RWPE1 (cell line): ENCODE results near the gene SEC23B.
"Not testable (repeated sequence)": the region's sequence is repeated elsewhere in the genome, so short reads cannot be mapped to it uniquely, and the experiment has no call there.

Experiments
- CTCF ChIA-PET: fragments of 350-600 bp; sonication (Branson Sonifier 250); formaldehyde crosslinking; extraction: SDS; loops from one replicate; lab custom pipeline; 2021; lab: Yijun Ruan, JAX
- POLR2A ChIA-PET: fragments of 400-600 bp; formaldehyde crosslinking; extraction: SDS; loops from one replicate; lab custom pipeline; 2020; ENCODE audit warnings: antibody characterized with exemption; ENCODE audit not compliant: low non-redundant PET; lab: Yijun Ruan, JAX
- DNase-seq: peaks from one replicate; pipeline ENCODE4 v3.0.0; 2012; ENCODE audit warnings: low spot score
- H3K27ac ChIP-seq: fragments of 450-650 bp; 2 replicates; pipeline ENCODE4 v1.5.1; 2017
- TF ChIP-seq, protein P1 (sequence below): fragments of 450-650 bp; conservative IDR thresholded peaks from 2 replicates; pipeline ENCODE4 v1.5.1; 2017; ENCODE audit warnings: low read depth, mild to moderate bottlenecking

The SEC23B gene

DNA sequence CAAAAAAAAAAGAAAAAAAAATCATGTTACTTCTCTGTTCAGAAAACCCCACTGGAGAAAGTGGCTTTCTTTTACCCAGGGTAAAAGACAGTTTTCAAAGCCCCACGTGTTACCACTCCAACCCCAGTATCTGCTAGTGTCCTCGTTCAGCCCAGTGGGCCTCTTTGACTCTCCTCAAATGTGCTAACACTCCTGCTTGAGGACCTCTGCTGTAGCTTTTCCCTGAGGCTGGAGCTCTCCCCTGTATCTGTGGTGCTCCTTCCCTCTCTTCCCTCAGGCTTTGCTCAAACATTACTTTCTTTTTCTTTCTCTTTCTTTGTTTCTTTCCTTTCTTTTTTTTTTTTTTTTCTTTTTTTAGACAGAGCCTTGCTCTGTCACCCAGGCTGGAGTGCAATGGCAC lies 15.3 kb downstream of the SEC23B start:
- peak overlapping the region; percentile 32 for H3K27ac ChIP-seq
- DNase-seq: no peak
- POLR2A ChIA-PET: interaction anchor here (0.7 kb wide), 1 partner anchor 8 kb away, joined by 3 read pairs; no protein-coding TSS in a partner anchor
- TF ChIP-seq, protein P1, sequence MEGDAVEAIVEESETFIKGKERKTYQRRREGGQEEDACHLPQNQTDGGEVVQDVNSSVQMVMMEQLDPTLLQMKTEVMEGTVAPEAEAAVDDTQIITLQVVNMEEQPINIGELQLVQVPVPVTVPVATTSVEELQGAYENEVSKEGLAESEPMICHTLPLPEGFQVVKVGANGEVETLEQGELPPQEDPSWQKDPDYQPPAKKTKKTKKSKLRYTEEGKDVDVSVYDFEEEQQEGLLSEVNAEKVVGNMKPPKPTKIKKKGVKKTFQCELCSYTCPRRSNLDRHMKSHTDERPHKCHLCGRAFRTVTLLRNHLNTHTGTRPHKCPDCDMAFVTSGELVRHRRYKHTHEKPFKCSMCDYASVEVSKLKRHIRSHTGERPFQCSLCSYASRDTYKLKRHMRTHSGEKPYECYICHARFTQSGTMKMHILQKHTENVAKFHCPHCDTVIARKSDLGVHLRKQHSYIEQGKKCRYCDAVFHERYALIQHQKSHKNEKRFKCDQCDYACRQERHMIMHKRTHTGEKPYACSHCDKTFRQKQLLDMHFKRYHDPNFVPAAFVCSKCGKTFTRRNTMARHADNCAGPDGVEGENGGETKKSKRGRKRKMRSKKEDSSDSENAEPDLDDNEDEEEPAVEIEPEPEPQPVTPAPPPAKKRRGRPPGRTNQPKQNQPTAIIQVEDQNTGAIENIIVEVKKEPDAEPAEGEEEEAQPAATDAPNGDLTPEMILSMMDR: no peak
- CTCF ChIA-PET: interaction anchor here (1.0 kb wide), 1 partner anchor 42 kb away, joined by 3 read pairs; no protein-coding TSS in a partner anchor

DNA sequence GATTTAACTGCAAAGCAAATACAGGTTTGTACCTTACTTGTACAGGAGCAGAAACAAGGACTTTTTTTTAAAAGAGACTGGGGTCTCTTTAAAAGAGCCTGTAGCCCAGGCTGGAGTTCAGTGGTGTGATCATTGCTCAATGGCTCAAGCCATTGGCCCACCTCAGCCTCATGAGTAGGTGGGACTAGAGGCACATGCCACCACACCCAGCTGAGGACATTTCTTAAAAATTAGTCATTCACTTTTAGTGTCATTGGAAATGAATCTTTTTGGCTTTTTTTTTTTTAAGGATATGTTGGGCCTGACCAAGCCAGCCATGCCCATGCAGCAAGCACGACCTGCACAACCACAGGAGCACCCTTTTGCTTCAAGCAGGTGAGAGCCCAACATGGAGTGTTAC lies 16.9 kb downstream of the SEC23B start:
- peak; percentile 44 for DNase-seq
- H3K27ac ChIP-seq: peak overlapping the region; percentile 50; the same call in 1 of the 2 replicates
- TF ChIP-seq, protein P1: no peak
- ChIA-PET POLR2A (no interaction called here), CTCF (no interaction called here)

DNA sequence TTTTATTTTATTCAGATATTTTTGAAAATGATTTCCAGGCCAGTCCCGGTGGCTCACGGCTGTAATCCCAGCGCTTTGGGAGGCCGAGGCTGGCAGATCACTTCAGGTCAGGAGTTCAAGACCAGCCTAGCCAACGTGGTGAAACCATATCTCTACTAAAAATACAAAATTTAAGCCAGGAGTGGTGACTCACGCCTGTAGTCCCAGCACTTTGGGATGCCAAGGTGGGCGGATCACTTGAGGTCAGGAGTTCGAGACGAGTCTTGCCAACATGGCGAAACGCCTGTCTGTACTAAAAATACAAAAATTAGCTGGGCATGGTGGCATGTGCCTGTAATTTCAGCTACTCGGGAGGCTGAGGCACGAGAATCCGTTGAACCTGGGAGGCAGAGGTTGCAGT lies 19.0 kb downstream of the SEC23B start:
- CTCF ChIA-PET, POLR2A ChIA-PET, H3K27ac ChIP-seq: not testable (repeated sequence)

DNA sequence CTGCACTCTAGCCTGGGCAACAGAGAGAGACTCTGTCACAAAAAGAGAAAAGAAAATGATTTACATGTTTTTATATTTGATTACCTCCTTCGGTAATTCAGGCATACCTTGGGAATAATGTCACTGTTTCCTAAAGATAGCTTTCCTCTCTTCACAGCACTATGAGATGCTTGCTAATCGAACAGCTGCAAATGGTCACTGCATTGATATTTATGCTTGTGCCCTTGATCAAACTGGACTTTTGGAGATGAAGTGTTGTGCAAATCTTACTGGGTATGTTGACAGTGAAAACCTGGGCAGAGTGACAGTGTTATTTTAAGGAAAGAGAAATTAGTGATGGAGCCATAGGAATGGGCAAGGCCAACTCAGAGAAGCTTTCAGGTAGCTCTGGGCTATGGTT lies 19.6 kb downstream of the SEC23B start:
- POLR2A ChIA-PET: no interaction called here
- CTCF ChIA-PET: no interaction called here

More for the DNA sequence above, 19.0 kb downstream of the SEC23B start:
- not testable (repeated sequence) for DNase-seq

DNA sequence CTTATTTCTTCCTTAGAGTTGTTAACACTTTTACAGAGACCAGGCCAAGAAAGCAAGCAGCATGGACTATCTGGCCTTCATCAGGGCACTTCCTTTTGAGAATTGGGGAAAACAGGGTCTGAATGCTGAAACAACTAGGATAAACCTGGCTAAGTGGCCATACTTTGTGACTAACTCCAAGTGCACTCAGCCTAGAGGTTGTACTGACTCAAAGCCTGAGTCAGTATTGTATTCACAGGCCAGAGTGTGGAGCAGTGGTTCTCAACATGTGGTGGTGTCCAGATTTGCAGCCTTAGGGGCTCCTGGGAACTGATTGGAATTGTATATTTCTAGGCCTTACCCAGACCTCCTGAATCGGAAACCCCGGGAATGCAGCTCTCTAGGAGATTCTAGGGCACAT lies 20.1 kb downstream of the SEC23B start:
- H3K27ac ChIP-seq: no peak overlapping the region
- peak; percentile 30 for DNase-seq
- TF ChIP-seq, protein P1: no peak
- ChIA-PET CTCF (no interaction called here), POLR2A (no interaction called here)

More for the DNA sequence above, 19.6 kb downstream of the SEC23B start:
- DNase-seq: no peak
- no peak overlapping the region for H3K27ac ChIP-seq
- TF ChIP-seq, protein P1: no peak

DNA sequence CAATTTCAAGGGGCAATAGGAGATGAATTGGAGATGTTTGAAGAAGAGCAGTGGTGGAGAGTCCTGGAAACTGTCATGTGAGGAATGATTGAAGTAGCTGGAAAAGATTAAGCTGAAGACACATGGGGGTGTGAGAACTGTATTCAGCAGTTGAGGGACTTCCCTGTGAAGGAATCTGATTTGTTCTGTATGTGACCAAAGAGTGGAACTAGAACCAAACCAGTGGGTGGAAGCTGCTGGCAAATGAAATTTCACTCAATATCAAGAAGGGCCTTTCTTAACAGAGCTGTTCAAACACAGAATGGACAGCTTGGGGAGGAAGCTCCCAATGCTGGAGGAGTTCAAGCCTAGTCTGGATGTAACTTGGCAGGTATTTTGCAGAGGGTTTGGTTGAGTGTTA lies 21.3 kb downstream of the SEC23B start:
- no peak for DNase-seq
- POLR2A ChIA-PET: no interaction called here
- no peak overlapping the region for H3K27ac ChIP-seq
- CTCF ChIA-PET: no interaction called here
- TF ChIP-seq, protein P1: no peak

DNA sequence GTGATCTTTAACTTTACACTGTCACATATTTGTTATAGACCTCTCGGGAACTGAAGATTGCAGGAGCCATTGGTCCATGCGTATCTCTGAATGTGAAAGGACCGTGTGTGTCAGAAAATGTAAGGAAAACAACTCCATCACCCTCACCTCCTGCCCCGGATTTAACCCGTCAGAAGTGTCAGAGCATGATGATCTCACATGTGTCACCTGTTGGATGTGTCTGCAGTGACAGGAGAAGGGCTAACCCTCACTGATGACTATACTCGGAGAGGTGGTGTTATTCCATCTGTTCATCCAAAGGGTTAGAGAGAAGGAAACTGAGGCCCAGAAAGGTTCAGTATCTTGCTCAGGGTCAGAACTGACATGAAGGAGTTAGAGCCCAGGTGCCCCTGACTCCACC lies 24.9 kb downstream of the SEC23B start:
- no peak overlapping the region for H3K27ac ChIP-seq
- ChIA-PET POLR2A (no interaction called here), CTCF (no interaction called here)
- DNase-seq: no peak
- TF ChIP-seq, protein P1: no peak
